T47D (cell line): ENCODE measurements around the gene REST.
"Not testable (repeated sequence)": the region's sequence is repeated elsewhere in the genome, so short reads cannot be mapped to it uniquely, and the experiment has no call there.

Experiments
- DNase-seq, 2 experiments: peaks; one replicate each; pipeline versions ENCODE4 v3.0.0 to v3.0.0-alpha.2; 2011 to 2012; ENCODE audit warnings: low read depth in 1 of 2, low spot score in 1 of 2
- JUND ChIP-seq: IDR thresholded peaks from 2 replicates; pipeline ENCODE4 v1.6.1; 2012; ENCODE audit warnings: low read depth
- in situ Hi-C: cut with HindIII; loops from 2 replicates; pipeline ENCODE4 v1.10.0; 2016; ENCODE audit warnings: low sequenced_read_pairs, low pct_unique_long_range_greater_than_20kb

REST gene

DNA sequence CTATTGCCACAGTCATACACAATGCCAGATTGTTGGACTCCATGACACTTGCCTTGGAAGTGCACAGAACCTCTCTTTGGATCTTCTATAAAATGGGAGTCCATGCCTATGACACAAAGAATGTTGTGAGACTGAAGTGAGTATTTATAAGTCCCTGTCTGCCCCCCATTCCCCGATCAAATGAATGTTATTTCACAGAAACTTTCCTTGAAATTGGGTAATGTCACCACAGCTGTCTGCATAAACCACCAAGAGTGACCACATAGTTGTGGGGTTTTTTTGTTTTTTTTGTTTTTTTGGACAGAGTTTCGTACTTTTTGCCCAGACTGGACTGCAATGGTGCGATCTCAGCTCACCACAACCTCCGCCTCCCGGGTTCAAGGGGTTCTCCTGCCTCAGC, 27.1 kb upstream of the REST start:
- in situ Hi-C loops: no loop called here
- DNase-seq: no peak
- no peak for TF ChIP-seq JUND

DNA sequence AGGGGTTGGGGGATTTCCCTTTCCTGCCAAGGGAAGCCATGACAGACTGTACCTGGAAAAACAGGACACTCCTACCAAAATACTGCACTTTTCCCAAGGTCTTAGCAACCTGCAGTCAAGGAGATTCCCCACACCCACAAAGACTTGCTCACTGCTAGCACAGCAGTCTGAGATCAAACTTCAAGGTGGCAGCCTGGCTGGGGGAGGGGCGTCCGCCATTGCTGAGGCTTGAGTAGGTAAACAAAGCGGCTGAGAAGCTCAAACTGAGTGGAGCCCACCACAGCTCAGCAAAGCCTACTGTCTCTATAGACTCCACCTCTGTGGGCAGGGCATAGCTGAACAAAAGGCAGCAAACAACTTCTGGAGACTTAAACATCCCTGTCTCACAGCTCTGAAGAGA, 23.2 kb upstream of the REST start:
- in situ Hi-C loops, DNase-seq: not testable (repeated sequence)

DNA sequence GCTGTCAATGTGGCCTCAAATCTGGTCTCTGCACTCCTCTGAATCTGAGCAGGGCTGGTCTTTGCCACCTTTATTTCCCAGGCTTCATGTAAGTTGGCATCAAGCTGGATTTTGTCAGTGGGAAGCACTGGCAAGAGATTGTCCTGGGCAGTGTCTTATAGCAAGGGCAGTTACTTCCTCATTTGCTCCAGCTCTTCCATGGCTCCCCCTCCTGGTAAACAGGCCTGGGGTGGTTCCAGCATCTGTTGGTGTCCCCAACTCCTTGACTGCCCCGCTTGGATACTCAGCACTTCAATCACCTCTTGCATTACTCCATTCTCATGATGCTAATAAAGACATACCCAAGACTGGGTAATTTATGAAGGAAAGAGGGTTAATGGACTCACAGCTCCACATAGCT, 15.0 kb upstream of the REST start:
- in situ Hi-C loops: no loop called here
- no peak for DNase-seq
- TF ChIP-seq JUND: no peak

DNA sequence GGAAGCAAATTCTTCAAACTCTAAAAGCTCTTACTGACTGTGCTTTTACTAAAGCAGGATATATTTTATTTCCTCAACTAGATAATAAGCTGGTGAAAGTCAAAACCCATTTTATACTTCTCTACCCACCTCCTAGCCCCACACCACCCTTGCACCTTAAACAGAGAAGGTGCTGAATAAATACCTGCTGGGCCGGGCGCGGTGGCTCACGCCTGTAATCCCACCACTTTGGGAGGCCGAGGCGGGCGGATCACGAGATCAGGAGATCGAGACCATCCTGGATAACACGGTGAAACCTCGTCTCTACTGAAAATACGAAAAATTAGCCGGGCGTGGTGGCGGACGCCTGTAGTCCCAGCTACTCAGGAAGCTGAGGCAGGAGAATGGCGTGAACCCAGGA, 9.9 kb upstream of the REST start:
- DNase-seq, in situ Hi-C loops: not testable (repeated sequence)

DNA sequence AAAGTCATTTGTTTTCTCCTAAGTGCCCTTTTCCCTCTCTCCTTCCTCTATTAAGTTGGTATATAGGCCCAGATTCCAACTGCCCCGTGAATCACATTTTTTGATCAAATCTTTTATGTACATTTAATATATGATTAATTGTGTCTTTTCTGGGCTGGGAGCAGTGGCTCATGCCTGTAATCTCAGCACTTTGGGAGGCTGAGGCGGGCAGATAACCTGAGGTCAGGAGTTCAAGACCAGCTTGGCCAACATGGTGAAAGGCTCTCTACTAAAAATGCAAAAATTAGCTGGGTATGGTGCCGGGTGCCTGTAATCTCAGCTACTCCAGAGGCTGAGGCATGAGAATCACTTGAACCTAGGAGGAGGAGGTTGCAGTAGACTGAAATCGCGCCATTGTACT, 7.5 kb upstream of the REST start:
- in situ Hi-C loops, DNase-seq: not testable (repeated sequence)

DNA sequence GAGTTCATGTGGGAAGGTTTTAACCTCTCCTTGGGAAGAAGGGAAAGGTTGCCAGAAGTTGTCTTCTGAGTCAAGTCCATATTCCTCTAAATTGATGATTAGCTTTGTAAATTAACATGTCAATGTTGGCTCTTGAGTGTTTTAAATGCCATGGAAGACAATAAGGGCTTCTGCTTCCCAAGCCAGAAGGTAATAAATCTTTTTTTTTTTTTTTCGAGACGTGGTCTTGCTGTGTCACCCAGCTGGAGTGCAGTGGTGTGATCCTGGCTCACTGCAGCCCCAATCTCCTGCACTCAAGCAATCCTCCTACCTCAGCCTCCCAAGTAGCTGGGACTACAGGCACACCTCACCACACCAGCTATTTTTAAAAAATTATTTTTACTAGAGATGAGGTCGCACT, 5.0 kb upstream of the REST start:
- no peak for DNase-seq
- in situ Hi-C loops: no loop called here
- no peak for TF ChIP-seq JUND

DNA sequence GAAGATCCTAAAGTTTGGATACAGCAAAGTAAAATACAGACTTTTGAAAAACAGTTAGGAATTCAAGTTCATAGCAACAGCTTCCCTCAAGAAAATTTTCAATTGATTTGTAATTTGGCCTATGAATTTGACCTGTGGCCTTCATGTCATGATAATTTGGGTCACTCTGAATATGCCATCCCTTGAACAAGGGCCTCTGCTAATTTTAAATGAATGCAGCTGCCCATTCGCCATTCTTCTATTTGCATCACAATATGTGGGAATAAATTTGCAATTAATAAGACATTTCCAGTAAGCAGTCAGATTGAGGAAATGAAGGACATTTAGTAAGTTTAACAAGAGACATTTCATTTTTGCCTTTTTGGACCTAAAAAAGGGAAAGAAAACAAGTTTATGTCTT, 1.9 kb upstream of the REST start:
- DNase-seq: no peak
- no peak for TF ChIP-seq JUND
- in situ Hi-C loops: no loop called here

DNA sequence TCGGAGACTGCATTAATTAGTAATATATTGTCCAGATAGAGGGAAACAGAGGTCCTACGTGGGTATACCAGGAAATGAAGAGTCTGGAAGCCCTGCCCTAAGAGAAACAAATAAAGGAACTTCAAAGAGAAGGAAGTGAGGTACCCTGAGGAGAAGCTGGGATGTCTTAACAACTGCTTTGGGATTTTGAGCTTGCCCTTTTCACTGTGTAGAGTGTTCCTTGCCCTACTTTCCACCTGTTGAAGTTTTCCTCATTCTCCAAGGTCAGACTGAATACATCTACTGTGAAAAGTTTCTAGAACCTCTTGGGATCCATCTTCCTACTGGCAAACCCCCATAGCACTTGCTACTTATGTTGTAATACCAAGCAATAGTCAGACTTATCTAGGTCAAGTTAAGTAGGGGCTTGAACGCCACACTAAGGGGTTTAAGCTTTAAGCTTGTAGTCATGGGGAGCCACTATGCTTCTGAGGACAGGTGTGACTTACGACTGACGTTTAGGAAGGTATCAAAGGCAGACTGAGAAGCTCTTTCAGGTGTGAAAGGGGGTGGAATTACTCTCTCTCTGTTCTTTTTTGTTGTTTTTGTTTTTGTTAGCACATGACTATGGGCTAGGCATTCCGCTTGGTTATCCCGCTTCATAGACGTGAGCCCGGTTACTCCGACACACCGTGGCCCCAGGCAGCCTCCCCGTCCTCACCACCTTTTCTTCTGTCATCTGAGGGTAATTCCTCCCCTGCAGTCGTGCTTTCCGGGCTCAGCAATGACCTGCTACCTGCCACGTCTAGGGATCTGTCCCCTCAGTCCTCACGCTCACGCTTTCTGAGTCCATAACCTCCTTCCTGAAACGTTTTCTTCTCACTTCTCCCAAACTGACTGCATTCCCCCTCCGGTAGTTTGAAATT, 959 bp upstream of the REST start:
- no peak for TF ChIP-seq JUND
- DNase-seq: peak in 1 of 2 experiments; percentile 27
- in situ Hi-C loops: no loop called here

DNA sequence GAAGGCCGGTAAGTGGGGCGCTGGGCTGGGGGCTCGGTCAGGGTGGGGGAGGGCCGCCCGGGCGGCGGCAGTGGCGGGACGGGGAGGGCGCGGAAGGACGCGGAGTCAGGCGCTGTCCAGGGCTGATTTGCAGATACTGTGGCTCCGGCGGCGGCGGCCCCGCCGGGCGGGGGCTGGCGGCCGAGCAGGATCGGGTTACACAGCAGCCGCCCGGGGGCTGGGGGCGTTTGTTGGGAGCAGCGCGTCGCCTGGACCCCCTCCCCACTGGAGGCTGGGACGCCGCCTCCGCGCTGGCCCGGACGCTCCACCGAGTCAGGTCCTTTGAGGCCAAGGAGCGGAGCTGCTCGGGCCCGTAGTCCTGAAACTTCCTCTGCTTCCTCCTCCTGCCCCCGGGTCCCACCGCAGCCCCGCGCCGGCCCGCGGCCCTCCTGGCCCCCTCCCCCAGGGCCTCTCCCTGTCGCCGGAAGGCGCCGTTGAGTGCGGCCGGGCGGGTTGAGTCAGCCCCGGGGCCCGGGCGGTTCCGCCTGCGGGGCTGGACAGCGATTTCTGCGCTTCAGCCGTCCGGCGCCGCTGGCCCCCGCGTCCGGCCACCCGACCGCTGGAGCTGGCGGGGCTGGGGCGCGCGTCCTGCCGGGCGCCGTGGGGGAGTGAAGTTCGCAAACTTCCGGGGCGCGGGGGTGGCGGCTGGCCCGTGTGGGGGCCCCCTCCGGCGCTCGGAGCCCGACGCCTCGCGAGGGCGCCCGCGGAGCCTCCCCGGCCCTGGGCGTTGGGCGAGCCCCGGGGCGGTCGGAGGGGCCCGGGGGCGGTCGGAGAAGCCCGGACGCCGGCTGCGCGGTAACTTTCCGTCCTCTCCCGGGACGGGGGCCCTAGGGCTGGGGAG, 746 bp downstream of the REST start:
- in situ Hi-C loops: no loop called here
- peak; percentile 70 to 74 for DNase-seq

DNA sequence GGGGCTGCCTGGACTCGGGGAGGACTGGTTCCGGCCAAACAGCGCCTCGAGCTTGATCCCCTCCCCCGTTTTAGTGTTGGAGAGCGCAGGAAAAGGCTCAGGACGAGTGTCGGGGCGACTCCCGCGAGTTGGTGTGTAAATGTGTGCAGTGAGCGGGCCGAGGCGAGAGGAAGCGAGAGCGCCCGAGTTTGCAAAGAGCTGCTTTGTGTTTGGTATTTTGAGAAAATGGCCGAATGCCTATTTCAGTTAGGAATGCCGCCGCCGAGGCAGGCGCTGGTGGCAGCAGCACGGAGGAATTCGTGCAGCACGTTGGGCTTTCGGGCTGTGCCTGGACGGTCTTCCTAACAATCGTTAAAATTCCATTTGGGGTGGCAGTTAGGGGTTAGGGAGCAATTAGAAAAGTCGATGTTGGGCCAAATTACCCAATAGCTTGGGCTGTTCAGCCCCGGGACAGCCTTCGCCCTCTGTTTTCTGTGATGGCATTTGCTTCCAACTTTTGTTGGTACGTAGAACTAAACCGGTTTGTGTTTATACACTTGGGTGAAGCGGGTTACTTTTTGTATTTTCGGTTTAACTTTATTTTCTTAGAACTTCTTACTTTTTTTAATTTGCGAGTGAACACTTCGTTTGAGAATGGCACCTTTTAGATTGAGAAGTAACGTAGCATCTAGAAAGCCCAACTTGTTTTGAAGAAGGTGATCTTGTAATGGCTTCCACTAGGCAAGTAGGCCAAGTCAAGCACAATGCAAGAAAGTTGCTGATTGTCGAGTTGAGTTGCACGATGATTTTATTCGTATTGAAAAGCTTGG, 1.6 kb downstream of the REST start:
- in situ Hi-C loops: no loop called here
- DNase-seq: peak; percentile 26 to 52
- no peak for TF ChIP-seq JUND

More for the DNA sequence above, 746 bp downstream of the REST start:
- TF ChIP-seq JUND: no peak

DNA sequence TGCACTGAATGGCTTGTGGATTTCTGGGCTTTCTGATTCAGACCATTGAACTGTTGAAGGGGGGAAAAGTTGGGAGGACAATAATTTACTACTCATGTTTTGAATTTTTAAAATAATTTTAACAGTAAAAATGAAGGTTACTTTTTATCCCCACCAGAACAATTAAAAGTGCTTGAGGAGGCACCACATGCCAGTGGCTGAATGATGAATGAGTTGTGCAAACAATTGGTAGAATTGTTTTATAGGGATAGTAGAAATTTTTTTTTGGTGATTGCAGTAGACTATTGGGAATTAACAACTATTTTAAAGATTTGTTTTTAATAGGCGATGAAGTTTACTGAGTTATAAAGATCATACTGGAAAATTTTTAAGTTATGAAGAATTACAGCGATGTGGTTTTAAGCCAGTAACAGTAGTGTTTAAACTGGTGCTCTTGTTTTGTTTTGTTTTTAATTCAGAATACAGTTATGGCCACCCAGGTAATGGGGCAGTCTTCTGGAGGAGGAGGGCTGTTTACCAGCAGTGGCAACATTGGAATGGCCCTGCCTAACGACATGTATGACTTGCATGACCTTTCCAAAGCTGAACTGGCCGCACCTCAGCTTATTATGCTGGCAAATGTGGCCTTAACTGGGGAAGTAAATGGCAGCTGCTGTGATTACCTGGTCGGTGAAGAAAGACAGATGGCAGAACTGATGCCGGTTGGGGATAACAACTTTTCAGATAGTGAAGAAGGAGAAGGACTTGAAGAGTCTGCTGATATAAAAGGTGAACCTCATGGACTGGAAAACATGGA, 2.7 kb downstream of the REST start:
- DNase-seq: no peak

DNA sequence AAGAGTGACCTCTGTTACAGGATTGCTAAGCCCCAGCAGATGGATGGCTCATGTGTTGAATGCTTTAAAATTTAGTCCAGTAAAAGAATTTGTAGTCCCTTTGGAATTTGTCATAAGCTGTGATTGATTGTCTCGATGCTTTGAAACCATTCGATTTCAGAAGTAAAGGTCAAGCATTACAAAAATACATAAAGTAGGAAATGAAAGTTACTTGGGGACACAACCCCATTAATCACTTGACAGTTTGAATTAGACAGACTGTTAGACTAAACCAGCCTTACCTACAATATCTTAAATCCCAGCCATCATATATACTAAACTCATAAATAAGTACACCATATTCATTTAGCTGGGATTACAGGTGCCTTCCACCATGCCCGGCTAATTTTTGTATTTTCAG, 6.6 kb downstream of the REST start:
- TF ChIP-seq JUND: no peak
- no peak for DNase-seq
- in situ Hi-C loops: no loop called here

More for the DNA sequence above, 2.7 kb downstream of the REST start:
- in situ Hi-C loops: no loop called here
- no peak for TF ChIP-seq JUND

DNA sequence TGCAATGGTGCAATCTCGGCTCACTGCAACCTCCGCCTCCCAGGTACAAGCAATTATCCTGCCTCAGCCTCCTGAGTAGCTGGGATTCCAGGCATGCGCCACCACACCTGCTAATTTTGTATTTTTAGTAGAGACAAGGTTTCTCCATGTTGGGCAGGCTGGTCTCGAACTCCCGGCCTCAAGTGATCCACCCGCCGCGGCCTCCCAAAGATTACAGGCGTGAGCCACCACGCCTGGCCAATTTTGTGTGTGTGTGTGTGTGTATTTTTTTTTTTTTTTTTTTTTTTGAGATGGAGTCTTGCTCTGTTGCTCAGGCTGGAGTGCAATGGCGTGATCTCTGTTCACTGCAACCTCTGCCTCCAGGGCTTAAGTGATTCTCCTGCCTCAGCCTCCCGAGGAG, 7.3 kb downstream of the REST start:
- DNase-seq, in situ Hi-C loops: not testable (repeated sequence)
